SK-N-SH treated with all-trans-retinoic acid at 6 μM for 48 hours (cell line): ENCODE results near the gene PARD3.
A peak's percentile ranks its signal among the peaks of the same experiment; 100 is the strongest.

ENCODE experiments used
- ATAC-seq: fragments of 200-7000 bp; cut with Tn5 transposase; 3 replicates; pipeline ENCODE4 v1.9.1; 2020; ENCODE audit warnings: mild to moderate bottlenecking, moderate library complexity
- ARNTL ChIP-seq: fragments of 450-650 bp; formaldehyde crosslinking; IDR thresholded peaks from 2 replicates; pipeline ENCODE4 v1.5.0; 2020; ENCODE audit warnings: low read depth, mild to moderate bottlenecking, moderate library complexity, borderline replicate concordance
- ESRRG ChIP-seq: fragments of 250-450 bp; sonication (Bioruptor Pico); IDR thresholded peaks from 2 replicates; pipeline ENCODE4 v1.6.1; 2021; ENCODE audit warnings: mild to moderate bottlenecking
- ISL1 ChIP-seq: fragments of 250-450 bp; sonication (Bioruptor Pico); IDR thresholded peaks from 2 replicates; pipeline ENCODE4 v2.1.2; 2022; ENCODE audit warnings: mild to moderate bottlenecking, moderate library complexity
- OSR1 ChIP-seq: fragments of 250-450 bp; sonication (Bioruptor Pico); IDR thresholded peaks from 2 replicates; pipeline ENCODE4 v1.8.0; 2022; ENCODE audit warnings: moderate library complexity, mild to moderate bottlenecking, inconsistent platforms
- PPARA ChIP-seq: fragments of 250-450 bp; sonication (Bioruptor Pico); IDR thresholded peaks from 2 replicates; pipeline ENCODE4 v1.5.0; 2020; ENCODE audit warnings: mild to moderate bottlenecking, borderline replicate concordance
- RARB ChIP-seq: fragments of 250-450 bp; sonication (Bioruptor Pico); IDR thresholded peaks from 2 replicates; pipeline ENCODE4 v1.8.0; 2021; ENCODE audit warnings: mild to moderate bottlenecking, moderate library complexity
- SNAI2 ChIP-seq: fragments of 250-450 bp; sonication (Bioruptor Pico); IDR thresholded peaks from 2 replicates; pipeline ENCODE4 v1.5.0; 2020; ENCODE audit warnings: mild to moderate bottlenecking, moderate library complexity
- TCF4 ChIP-seq: fragments of 250-450 bp; sonication (Bioruptor Pico); IDR thresholded peaks from 2 replicates; pipeline ENCODE4 v1.8.0; 2021; ENCODE audit warnings: mild to moderate bottlenecking, moderate library complexity, borderline replicate concordance
- TOX ChIP-seq: fragments of 250-450 bp; sonication (Bioruptor Pico); IDR thresholded peaks from 2 replicates; pipeline ENCODE4 v1.8.0; 2021; ENCODE audit warnings: mild to moderate bottlenecking, moderate library complexity, borderline replicate concordance
- ZC3H10 ChIP-seq: fragments of 250-450 bp; sonication (Bioruptor Pico); IDR thresholded peaks from 2 replicates; pipeline ENCODE4 v1.5.1; 2021; ENCODE audit warnings: mild to moderate bottlenecking, moderate library complexity
- ZFP3 ChIP-seq: fragments of 250-450 bp; sonication (Bioruptor Pico); IDR thresholded peaks from 2 replicates; pipeline ENCODE4 v1.5.0; 2020; ENCODE audit warnings: mild to moderate bottlenecking, moderate library complexity
- ZFP30 ChIP-seq: fragments of 450-650 bp; formaldehyde crosslinking; IDR thresholded peaks from 2 replicates; pipeline ENCODE4 v1.5.0; 2022; ENCODE audit warnings: mild to moderate bottlenecking, moderate library complexity
- ZNF70 ChIP-seq: fragments of 450-650 bp; formaldehyde crosslinking; IDR thresholded peaks from 2 replicates; pipeline ENCODE4 v1.5.0; 2020; ENCODE audit warnings: mild to moderate bottlenecking, moderate library complexity
- ZNF8 ChIP-seq: fragments of 450-650 bp; formaldehyde crosslinking; IDR thresholded peaks from 2 replicates; pipeline ENCODE4 v1.5.0; 2020; ENCODE audit warnings: mild to moderate bottlenecking, moderate library complexity
- TF ChIP-seq, protein P1 (sequence below): fragments of 250-450 bp; sonication (Bioruptor Pico); IDR thresholded peaks from 2 replicates; pipeline ENCODE4 v1.8.0; 2020; ENCODE audit warnings: mild to moderate bottlenecking, moderate library complexity, borderline replicate concordance
- TF ChIP-seq, protein P2 (sequence below): fragments of 250-450 bp; sonication (Bioruptor Pico); IDR thresholded peaks from 2 replicates; pipeline ENCODE4 v1.5.0; 2020; ENCODE audit warnings: mild to moderate bottlenecking, moderate library complexity
- TF ChIP-seq, protein P3 (sequence below): fragments of 250-450 bp; sonication (Bioruptor Pico); IDR thresholded peaks from 2 replicates; pipeline ENCODE4 v1.5.1; 2021; ENCODE audit warnings: mild to moderate bottlenecking, moderate library complexity
- TF ChIP-seq, protein P4 (sequence below): fragments of 250-450 bp; sonication (Bioruptor Pico); IDR thresholded peaks from 2 replicates; pipeline ENCODE4 v1.8.0; 2021; ENCODE audit warnings: low read depth, mild to moderate bottlenecking, moderate library complexity, borderline replicate concordance
- TF ChIP-seq, protein P5 (sequence below): fragments of 250-450 bp; sonication (Bioruptor Pico); IDR thresholded peaks from 2 replicates; pipeline ENCODE4 v1.5.1; 2020; ENCODE audit warnings: low read depth, mild to moderate bottlenecking, moderate library complexity

PARD3 gene

DNA sequence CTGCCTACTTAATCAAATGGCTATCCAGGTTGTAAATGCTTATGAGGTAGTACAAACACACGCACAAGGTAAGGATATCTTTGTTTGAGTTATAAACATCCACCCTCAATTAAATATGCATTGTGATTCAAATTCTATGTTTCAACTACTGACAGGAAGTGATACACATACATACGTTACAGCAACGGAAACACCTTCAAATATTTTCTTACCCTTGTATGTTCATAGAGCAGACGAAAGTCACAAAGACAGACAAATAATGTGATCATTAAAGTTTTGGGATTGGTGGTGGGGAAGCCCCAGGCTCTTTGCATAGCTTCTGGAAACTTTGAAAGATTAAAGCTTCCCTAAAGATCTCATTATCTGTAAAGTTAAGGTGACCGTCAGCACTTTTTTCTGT is 521.0 kb downstream of the PARD3 start:
- no peak for ATAC-seq
- TF ChIP-seq ZC3H10 (CRISPR knock-in tag) = no peak
- TF ChIP-seq OSR1 (CRISPR knock-in tag) = no peak
- TF ChIP-seq ESRRG (CRISPR knock-in tag) = no peak
- no peak for TF ChIP-seq SNAI2 (CRISPR knock-in tag)
- no peak for TF ChIP-seq TOX (CRISPR knock-in tag)
- TF ChIP-seq ZNF70 (CRISPR knock-in tag) = no peak
- no peak for TF ChIP-seq ARNTL (CRISPR knock-in tag)
- TF ChIP-seq, all 23 proteins: peak for 0

DNA sequence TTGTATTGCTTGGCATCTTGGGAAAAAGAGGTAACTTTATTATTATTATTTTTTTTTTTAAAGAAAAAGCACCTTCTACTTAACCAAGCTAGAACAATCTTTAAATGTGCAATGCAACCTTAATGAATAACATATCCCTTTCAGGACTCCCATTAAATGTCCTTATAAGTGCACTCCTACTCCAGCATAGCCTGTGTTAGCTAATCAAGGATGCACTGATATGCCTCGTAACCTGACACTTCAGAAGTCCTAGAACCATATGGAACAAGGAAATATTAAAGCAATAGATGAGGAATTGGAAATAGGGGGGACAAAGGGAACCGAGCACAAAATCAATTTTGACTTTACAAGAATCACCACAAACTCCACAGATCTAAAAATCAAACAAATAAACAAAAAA is 522.4 kb downstream of the PARD3 start:
- ATAC-seq = no peak
- TF ChIP-seq, protein P1, sequence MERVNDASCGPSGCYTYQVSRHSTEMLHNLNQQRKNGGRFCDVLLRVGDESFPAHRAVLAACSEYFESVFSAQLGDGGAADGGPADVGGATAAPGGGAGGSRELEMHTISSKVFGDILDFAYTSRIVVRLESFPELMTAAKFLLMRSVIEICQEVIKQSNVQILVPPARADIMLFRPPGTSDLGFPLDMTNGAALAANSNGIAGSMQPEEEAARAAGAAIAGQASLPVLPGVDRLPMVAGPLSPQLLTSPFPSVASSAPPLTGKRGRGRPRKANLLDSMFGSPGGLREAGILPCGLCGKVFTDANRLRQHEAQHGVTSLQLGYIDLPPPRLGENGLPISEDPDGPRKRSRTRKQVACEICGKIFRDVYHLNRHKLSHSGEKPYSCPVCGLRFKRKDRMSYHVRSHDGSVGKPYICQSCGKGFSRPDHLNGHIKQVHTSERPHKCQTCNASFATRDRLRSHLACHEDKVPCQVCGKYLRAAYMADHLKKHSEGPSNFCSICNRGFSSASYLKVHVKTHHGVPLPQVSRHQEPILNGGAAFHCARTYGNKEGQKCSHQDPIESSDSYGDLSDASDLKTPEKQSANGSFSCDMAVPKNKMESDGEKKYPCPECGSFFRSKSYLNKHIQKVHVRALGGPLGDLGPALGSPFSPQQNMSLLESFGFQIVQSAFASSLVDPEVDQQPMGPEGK (CRISPR knock-in tag) = no peak
- TF ChIP-seq ISL1 (no peak), RARB (CRISPR knock-in tag) (no peak), ZNF70 (CRISPR knock-in tag) (no peak), ZFP30 (no peak), ARNTL (CRISPR knock-in tag) (no peak), ESRRG (CRISPR knock-in tag) (no peak), TCF4 (CRISPR knock-in tag) (no peak), SNAI2 (CRISPR knock-in tag) (no peak), TOX (CRISPR knock-in tag) (no peak)
- TF ChIP-seq, protein P2, sequence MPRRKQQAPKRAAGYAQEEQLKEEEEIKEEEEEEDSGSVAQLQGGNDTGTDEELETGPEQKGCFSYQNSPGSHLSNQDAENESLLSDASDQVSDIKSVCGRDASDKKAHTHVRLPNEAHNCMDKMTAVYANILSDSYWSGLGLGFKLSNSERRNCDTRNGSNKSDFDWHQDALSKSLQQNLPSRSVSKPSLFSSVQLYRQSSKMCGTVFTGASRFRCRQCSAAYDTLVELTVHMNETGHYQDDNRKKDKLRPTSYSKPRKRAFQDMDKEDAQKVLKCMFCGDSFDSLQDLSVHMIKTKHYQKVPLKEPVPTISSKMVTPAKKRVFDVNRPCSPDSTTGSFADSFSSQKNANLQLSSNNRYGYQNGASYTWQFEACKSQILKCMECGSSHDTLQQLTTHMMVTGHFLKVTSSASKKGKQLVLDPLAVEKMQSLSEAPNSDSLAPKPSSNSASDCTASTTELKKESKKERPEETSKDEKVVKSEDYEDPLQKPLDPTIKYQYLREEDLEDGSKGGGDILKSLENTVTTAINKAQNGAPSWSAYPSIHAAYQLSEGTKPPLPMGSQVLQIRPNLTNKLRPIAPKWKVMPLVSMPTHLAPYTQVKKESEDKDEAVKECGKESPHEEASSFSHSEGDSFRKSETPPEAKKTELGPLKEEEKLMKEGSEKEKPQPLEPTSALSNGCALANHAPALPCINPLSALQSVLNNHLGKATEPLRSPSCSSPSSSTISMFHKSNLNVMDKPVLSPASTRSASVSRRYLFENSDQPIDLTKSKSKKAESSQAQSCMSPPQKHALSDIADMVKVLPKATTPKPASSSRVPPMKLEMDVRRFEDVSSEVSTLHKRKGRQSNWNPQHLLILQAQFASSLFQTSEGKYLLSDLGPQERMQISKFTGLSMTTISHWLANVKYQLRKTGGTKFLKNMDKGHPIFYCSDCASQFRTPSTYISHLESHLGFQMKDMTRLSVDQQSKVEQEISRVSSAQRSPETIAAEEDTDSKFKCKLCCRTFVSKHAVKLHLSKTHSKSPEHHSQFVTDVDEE (CRISPR knock-in tag) = no peak

DNA sequence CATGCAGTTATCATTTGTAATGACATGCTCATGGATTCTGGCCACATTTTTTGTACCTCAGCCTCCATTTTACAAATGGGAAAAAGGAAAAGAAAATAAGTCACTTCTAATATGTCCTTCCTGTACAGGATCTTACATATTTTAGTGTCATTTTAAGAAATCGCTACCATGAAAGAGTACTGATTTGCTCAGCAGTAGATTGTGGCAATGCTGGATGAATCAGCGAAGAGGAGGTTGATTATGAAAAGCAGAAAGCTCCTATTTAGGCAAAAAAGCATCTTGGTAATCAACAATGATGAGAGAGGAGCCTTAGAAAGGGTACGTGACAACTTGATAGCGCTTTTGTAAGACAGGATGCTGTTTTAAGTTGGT is 522.9 kb downstream of the PARD3 start:
- no peak for TF ChIP-seq SNAI2 (CRISPR knock-in tag)
- no peak for TF ChIP-seq RARB (CRISPR knock-in tag)
- peak; percentile 48; the same call in 1 of the 2 replicates for TF ChIP-seq TOX (CRISPR knock-in tag)
- no peak for TF ChIP-seq ZNF8 (CRISPR knock-in tag)
- TF ChIP-seq, protein P3, sequence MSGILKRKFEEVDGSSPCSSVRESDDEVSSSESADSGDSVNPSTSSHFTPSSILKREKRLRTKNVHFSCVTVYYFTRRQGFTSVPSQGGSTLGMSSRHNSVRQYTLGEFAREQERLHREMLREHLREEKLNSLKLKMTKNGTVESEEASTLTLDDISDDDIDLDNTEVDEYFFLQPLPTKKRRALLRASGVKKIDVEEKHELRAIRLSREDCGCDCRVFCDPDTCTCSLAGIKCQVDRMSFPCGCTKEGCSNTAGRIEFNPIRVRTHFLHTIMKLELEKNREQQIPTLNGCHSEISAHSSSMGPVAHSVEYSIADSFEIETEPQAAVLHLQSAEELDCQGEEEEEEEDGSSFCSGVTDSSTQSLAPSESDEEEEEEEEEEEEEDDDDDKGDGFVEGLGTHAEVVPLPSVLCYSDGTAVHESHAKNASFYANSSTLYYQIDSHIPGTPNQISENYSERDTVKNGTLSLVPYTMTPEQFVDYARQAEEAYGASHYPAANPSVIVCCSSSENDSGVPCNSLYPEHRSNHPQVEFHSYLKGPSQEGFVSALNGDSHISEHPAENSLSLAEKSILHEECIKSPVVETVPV (CRISPR knock-in tag) = no peak
- TF ChIP-seq ZFP3 (CRISPR knock-in tag) = no peak
- TF ChIP-seq, protein P4, sequence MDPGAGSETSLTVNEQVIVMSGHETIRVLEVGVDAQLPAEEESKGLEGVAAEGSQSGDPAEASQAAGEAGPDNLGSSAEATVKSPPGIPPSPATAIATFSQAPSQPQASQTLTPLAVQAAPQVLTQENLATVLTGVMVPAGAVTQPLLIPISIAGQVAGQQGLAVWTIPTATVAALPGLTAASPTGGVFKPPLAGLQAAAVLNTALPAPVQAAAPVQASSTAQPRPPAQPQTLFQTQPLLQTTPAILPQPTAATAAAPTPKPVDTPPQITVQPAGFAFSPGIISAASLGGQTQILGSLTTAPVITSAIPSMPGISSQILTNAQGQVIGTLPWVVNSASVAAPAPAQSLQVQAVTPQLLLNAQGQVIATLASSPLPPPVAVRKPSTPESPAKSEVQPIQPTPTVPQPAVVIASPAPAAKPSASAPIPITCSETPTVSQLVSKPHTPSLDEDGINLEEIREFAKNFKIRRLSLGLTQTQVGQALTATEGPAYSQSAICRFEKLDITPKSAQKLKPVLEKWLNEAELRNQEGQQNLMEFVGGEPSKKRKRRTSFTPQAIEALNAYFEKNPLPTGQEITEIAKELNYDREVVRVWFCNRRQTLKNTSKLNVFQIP (CRISPR knock-in tag) = no peak
- no peak for TF ChIP-seq PPARA
- TF ChIP-seq, protein P5, sequence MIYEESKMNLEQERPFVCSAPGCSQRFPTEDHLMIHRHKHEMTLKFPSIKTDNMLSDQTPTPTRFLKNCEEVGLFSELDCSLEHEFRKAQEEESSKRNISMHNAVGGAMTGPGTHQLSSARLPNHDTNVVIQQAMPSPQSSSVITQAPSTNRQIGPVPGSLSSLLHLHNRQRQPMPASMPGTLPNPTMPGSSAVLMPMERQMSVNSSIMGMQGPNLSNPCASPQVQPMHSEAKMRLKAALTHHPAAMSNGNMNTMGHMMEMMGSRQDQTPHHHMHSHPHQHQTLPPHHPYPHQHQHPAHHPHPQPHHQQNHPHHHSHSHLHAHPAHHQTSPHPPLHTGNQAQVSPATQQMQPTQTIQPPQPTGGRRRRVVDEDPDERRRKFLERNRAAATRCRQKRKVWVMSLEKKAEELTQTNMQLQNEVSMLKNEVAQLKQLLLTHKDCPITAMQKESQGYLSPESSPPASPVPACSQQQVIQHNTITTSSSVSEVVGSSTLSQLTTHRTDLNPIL (CRISPR knock-in tag) = no peak
- no peak for TF ChIP-seq ISL1
- no peak for TF ChIP-seq TCF4 (CRISPR knock-in tag)
- peak; percentile 23; the same call in 1 of the 2 replicates for TF ChIP-seq ZC3H10 (CRISPR knock-in tag)
- ATAC-seq = peak; percentile 31; the same call in 2 of the 3 replicates
